Measurements from ENCODE around the gene ANKRD12.

DNA sequence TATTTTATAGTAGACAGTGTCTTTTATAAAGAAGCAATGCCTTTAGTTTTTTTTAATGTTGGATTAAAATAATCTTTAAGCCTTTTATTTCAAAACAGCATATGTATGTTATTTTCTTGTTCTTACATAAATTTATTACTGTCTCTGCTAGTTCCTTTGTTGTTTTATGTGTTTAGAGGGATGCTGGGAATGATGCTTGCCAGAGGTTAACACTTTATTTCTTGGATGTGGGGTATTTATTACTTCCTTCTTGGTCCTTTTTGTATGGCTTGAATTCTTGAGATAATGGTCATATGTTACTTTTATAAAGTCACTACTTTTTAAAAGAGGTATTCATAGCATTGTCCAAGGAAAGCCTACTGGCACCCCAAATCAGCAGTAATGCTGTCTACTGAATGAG, 63.1 kb downstream of the ANKRD12 start:
- TF ChIP-seq, protein P1, sequence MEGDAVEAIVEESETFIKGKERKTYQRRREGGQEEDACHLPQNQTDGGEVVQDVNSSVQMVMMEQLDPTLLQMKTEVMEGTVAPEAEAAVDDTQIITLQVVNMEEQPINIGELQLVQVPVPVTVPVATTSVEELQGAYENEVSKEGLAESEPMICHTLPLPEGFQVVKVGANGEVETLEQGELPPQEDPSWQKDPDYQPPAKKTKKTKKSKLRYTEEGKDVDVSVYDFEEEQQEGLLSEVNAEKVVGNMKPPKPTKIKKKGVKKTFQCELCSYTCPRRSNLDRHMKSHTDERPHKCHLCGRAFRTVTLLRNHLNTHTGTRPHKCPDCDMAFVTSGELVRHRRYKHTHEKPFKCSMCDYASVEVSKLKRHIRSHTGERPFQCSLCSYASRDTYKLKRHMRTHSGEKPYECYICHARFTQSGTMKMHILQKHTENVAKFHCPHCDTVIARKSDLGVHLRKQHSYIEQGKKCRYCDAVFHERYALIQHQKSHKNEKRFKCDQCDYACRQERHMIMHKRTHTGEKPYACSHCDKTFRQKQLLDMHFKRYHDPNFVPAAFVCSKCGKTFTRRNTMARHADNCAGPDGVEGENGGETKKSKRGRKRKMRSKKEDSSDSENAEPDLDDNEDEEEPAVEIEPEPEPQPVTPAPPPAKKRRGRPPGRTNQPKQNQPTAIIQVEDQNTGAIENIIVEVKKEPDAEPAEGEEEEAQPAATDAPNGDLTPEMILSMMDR (optimal IDR thresholded peaks at IDR 0.05 in 1 of 3, IDR thresholded peaks at IDR 0.05 in 1 of 3, conservative IDR thresholded peaks at IDR 0.05 in 1 of 3; ENCODE audit: extremely low read depth in 1 of 3, insufficient read depth in 2 of 3, low read length in 3 of 3) = no peak
- no peak for TF ChIP-seq EZH2 (IDR thresholded peaks at IDR 0.05; ENCODE audit: low read length)
